Memory B cell (primary cell): ENCODE measurements around the gene MED1.
"Not testable (repeated sequence)": the region's sequence is repeated elsewhere in the genome, so short reads cannot be mapped to it uniquely, and the experiment has no call there.

Source experiments
- ATAC-seq: fragments of 150-1000 bp; cut with Tn5 transposase; 2 replicates; pipeline ENCODE4 v1.10.0; 2021; ENCODE audit warnings: low read depth, mild to moderate bottlenecking, moderate library complexity
- DNase-seq, 2 donors: peaks; one replicate each; pipeline ENCODE4 v3.0.0; 2022; ENCODE audit warnings: low spot score in 2 of 2
- H3K27ac Mint-ChIP-seq: one replicate; pipeline ENCODE4 v1.8.0; 2022; ENCODE audit warnings: mild to moderate bottlenecking, moderate library complexity, mixed read lengths
- H3K27me3 Mint-ChIP-seq: one replicate; pipeline ENCODE4 v1.8.0; 2022; ENCODE audit warnings: mixed read lengths
- H3K36me3 Mint-ChIP-seq: one replicate; pipeline ENCODE4 v1.8.0; 2022; ENCODE audit warnings: mild to moderate bottlenecking, mixed read lengths
- H3K4me1 Mint-ChIP-seq: one replicate; pipeline ENCODE4 v1.8.0; 2022; ENCODE audit warnings: mixed read lengths
- H3K4me3 Mint-ChIP-seq: one replicate; pipeline ENCODE4 v1.8.0; 2022; ENCODE audit warnings: mild to moderate bottlenecking, moderate library complexity, mixed read lengths
- H3K9me3 Mint-ChIP-seq: one replicate; pipeline ENCODE4 v1.8.0; 2022; ENCODE audit warnings: mixed read lengths

The MED1 gene

GRCh38 chr17:39404542-39405378 lies 46.3 kb downstream of the MED1 start:
- no peak overlapping the region for H3K4me3 Mint-ChIP-seq
- H3K27me3 Mint-ChIP-seq = no peaks in the 10 kb centered on the region
- H3K9me3 Mint-ChIP-seq = no peaks in the 10 kb centered on the region
- H3K36me3 Mint-ChIP-seq = peaks cover 15% of the 10 kb centered on the region
- DNase-seq = no peak
- peaks cover 10% of the 10 kb centered on the region for H3K4me1 Mint-ChIP-seq
- no peak for ATAC-seq
- no peak overlapping the region for H3K27ac Mint-ChIP-seq

GRCh38 chr17:39402890-39403605 lies 48.0 kb downstream of the MED1 start:
- ATAC-seq = no peak
- Mint-ChIP-seq H3K36me3 (peaks cover under 1% of the 10 kb centered on the region), H3K27ac (no peak overlapping the region), H3K27me3 (no peaks in the 10 kb centered on the region), H3K4me1 (peaks cover 10% of the 10 kb centered on the region), H3K9me3 (no peaks in the 10 kb centered on the region), H3K4me3 (peak overlapping the region; percentile 99)
- no peak for DNase-seq

DNA sequence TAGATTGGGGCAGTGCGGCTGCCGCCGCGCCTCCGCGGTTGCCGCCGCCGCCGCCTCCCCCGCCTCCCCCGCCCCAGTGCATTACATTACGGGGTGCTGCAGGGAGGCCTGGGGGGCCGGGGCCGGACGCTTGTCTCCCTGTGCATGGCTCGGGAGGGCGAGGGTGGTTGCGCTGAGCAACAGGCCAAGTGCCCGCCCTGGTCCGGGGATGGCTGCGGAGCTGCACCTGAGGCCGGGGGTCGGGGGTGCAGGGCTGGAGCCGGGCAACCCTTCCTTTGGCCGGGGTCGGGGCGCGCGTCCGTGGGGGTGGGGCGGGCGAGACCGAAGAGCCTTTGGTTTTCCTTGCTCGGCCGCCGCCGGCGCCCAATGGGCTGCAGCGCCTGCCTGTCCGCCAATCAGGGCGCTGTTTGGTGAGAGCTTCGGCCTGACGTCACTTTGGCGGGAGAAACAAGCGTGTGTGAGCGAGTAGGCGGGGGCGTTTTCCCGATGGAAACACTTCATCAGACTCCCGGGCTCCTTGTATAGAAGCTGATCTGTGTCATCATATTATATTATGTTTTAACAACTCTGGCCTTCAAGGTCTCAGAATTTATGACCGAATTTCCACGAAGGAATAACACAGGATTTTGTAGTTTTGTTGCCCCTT lies 48.7 kb downstream of the MED1 start:
- Mint-ChIP-seq H3K4me1 (peaks cover 10% of the 10 kb centered on the region), H3K4me3 (peak overlapping the region; percentile 99)
- ATAC-seq = peak; percentile 66

DNA sequence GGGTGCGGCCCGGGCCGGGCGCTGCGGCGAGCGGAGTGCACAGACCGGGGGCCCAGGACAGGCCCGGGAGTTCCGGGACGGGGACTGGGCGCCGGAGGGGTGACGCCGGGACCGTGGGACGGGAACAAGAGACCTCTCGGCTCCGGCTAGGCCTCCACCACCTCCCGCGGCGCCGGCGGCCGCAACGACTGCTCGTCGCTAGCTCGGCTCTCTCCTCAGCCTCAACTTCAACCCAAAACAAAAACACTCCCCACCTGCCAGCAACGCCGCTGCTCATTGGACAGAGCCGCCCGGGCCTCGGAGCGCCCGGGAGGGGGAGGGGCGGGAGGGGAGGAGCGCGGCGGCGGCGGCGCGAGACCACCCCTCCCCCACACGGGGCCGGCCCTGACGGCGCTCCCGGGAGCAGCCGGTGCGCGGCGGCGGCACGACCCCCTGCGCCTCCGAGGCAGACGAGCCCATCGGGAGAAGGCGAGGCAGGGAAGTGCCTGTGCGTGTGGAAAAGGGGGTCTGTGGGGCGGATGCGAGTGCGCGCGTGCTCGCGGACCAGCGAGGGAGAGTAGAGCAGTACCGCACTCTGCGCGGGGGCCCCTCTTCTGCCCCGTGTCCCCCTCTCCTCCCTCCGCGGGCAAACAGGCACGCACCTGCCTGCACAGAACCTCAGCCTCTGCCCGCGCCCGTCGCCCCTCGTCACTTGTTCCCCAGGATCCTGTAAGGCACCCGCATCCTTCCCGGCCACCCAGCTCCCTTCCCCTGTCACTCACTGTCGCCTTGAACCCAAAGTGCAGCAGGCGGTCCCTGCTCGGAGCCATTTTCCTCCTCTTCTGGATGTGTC lies 49.4 kb downstream of the MED1 start, which contains the start of gene FBXL20:
Gene FBXL20, minus strand, starts transcription at position 215 of the 832 bp plus-strand sequence. CDS start 224 bp downstream, outside the sequence.
- Mint-ChIP-seq H3K4me1 (peaks cover 10% of the 10 kb centered on the region), H3K4me3 (peak within 1 kb of the TSS; percentile 99), H3K36me3 (no peaks in the 10 kb centered on the region), H3K9me3 (no peaks in the 10 kb centered on the region), H3K27ac (peak within 1 kb of the TSS; percentile 93), H3K27me3 (no peaks in the 10 kb centered on the region)
- DNase-seq = peak; percentile 88
- peak; percentile 81 for ATAC-seq

More for the DNA sequence above, 48.7 kb downstream of the MED1 start:
- Mint-ChIP-seq H3K27me3 (no peaks in the 10 kb centered on the region), H3K9me3 (no peaks in the 10 kb centered on the region), H3K27ac (peak overlapping the region; percentile 93), H3K36me3 (no peaks in the 10 kb centered on the region)
- DNase-seq = peak; percentile 74 to 77

GRCh38 chr17:39400547-39401411 lies 50.3 kb downstream of the MED1 start:
- peak; percentile 2 for ATAC-seq
- H3K27me3 Mint-ChIP-seq = no peaks in the 10 kb centered on the region
- peak overlapping the region; percentile 93 for H3K27ac Mint-ChIP-seq
- H3K36me3 Mint-ChIP-seq = no peaks in the 10 kb centered on the region
- peak overlapping the region; percentile 99 for H3K4me3 Mint-ChIP-seq
- peaks cover 10% of the 10 kb centered on the region for H3K4me1 Mint-ChIP-seq
- no peak for DNase-seq
- no peaks in the 10 kb centered on the region for H3K9me3 Mint-ChIP-seq

GRCh38 chr17:39399791-39400190 lies 51.3 kb downstream of the MED1 start:
- H3K4me3 Mint-ChIP-seq = peak overlapping the region; percentile 99
- no peak overlapping the region for H3K27ac Mint-ChIP-seq
- H3K9me3 Mint-ChIP-seq = no peaks in the 10 kb centered on the region
- H3K27me3 Mint-ChIP-seq = no peaks in the 10 kb centered on the region
- peaks cover 13% of the 10 kb centered on the region for H3K4me1 Mint-ChIP-seq
- peaks cover 2% of the 10 kb centered on the region for H3K36me3 Mint-ChIP-seq
- ATAC-seq (no peak), DNase-seq (no peak)

- peaks cover 2% of the 10 kb centered on the region for H3K36me3 Mint-ChIP-seq
- DNase-seq (no peak), ATAC-seq (no peak)
- no peaks in the 10 kb centered on the region for H3K27me3 Mint-ChIP-seq
- no peak overlapping the region for H3K27ac Mint-ChIP-seq
- H3K9me3 Mint-ChIP-seq = no peaks in the 10 kb centered on the region
- H3K4me3 Mint-ChIP-seq = no peak overlapping the region
- H3K4me1 Mint-ChIP-seq = peaks cover 3% of the 10 kb centered on the region
Observed at GRCh38 chr17:39393736-39394135, 57.3 kb downstream of the MED1 start.

- Mint-ChIP-seq H3K4me3 (no peak overlapping the region), H3K4me1 (peaks cover 6% of the 10 kb centered on the region), H3K9me3 (no peaks in the 10 kb centered on the region), H3K27ac (no peak overlapping the region), H3K36me3 (peaks cover 7% of the 10 kb centered on the region), H3K27me3 (no peaks in the 10 kb centered on the region)
- DNase-seq = no peak
- no peak for ATAC-seq
Observed at GRCh38 chr17:39391448-39391847, 59.6 kb downstream of the MED1 start.

DNA sequence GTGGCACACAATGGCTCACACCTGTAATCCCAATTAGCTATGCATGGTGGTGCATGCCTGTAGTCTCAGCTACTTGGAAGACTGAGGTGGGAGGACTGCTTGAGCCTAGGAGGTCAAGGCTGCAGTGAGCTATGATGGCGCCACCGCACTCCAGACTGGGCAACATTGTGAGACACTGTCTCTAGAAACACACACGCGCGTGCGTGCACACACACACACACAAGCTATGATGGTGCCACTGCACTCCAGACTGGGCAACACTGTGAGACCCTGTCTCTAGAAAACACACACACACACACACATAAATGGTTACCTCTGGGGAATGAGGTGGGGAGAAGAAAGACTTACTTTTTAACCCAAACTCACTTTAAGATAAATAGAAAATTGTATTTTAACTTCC lies 66.0 kb downstream of the MED1 start:
- Mint-ChIP-seq H3K9me3 (no peaks in the 10 kb centered on the region), H3K4me1 (peaks cover 11% of the 10 kb centered on the region), H3K36me3 (peaks cover 5% of the 10 kb centered on the region), H3K27me3 (no peaks in the 10 kb centered on the region), H3K27ac (no peak overlapping the region), H3K4me3 (no peak overlapping the region)
- no peak for ATAC-seq
- DNase-seq = no peak

DNA sequence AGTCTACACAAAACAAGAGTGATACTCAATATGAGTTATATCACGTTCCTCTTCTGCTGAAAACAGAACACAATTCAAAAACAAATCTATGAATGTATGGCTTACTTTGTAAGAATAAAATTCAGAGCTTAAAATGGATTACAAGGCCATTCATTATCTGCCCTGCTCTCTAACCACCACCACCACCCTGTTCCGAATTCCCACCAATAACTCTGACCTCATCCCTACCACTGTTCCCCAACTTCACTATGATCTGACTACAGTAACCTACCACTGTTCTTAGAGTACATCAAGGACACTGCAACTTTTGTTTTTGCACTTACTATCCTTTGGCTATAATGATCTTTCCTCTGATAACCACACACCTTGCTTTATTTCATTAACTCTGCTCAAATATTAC lies 70.9 kb downstream of the MED1 start:
- no peak for ATAC-seq

GRCh38 chr17:39376434-39376833 lies 74.6 kb downstream of the MED1 start:
- H3K36me3 Mint-ChIP-seq = no peaks in the 10 kb centered on the region
- DNase-seq (no peak), ATAC-seq (peak; percentile 59)
- peak overlapping the region; percentile 53 for H3K27ac Mint-ChIP-seq
- H3K9me3 Mint-ChIP-seq = no peaks in the 10 kb centered on the region
- H3K27me3 Mint-ChIP-seq = no peaks in the 10 kb centered on the region
- H3K4me3 Mint-ChIP-seq = no peak overlapping the region
- H3K4me1 Mint-ChIP-seq = peaks cover 29% of the 10 kb centered on the region

More for the DNA sequence above, 70.9 kb downstream of the MED1 start:
- Mint-ChIP-seq H3K27ac (no peak overlapping the region), H3K4me1 (peaks cover 28% of the 10 kb centered on the region), H3K36me3 (no peaks in the 10 kb centered on the region), H3K27me3 (no peaks in the 10 kb centered on the region), H3K4me3 (no peak overlapping the region), H3K9me3 (no peaks in the 10 kb centered on the region)
- DNase-seq = no peak

DNA sequence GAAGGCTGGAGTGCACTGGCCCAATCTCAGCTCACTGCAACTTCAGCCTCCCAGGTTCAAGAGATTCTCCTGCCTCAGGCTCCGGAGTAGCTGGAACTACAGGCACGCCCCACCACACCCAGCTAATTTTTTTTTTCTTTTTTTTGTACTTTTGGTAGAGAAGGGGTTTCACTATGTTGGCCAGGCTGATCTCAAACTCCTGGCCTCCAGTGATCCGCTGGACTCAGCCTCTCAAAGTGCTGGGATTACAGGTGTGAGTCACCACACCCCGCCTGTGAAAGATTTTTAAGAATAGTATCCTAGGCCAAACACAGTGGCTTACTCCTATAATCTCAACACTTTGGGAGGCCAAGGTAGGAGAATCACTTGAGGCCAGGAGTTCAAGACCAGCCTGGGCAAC lies 83.3 kb downstream of the MED1 start:
- H3K27ac Mint-ChIP-seq, ATAC-seq, DNase-seq, H3K27me3 Mint-ChIP-seq, H3K4me3 Mint-ChIP-seq, H3K36me3 Mint-ChIP-seq, H3K9me3 Mint-ChIP-seq, H3K4me1 Mint-ChIP-seq: not testable (repeated sequence)

DNA sequence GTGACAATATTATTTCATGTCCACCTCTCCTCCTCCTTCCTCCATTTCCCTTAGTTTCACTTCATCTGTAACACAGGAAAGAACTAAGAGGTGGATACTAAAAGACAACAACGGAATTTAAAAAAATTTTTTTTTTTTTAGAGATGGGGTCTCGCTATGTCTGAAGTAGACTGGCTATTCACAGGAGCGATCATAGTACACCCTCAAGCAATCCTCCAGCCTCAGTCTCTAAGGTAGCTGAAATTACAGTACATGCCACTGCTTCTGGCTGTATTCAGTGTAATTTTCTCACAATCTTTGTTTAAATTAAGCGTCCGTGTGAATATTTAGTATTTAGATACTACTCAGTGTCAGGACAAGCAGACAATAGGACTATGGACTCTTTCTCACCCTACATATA lies 85.2 kb downstream of the MED1 start:
- H3K36me3 Mint-ChIP-seq = no peaks in the 10 kb centered on the region
- no peak for ATAC-seq
- DNase-seq = no peak
- H3K27ac Mint-ChIP-seq = no peak overlapping the region
- H3K27me3 Mint-ChIP-seq = no peaks in the 10 kb centered on the region
- H3K4me1 Mint-ChIP-seq = peaks cover 11% of the 10 kb centered on the region
- H3K4me3 Mint-ChIP-seq = no peak overlapping the region
- no peaks in the 10 kb centered on the region for H3K9me3 Mint-ChIP-seq
